H9 (cell line): Measurements from ENCODE around the gene ATP8A2. TPM values are rescaled to one million over a fixed set of nuclear protein-coding genes. Genes with fewer than 3 reads are reported as not detected.
"Not testable (repeated sequence)": the region's sequence is repeated elsewhere in the genome, so short reads cannot be mapped to it uniquely, and the experiment has no call there.

Source experiments
- DNase-seq: peaks from one replicate; pipeline ENCODE4 v3.0.0-alpha.2; 2017
- H2AFZ ChIP-seq: one replicate; pipeline ENCODE4 v1.6.1; 2013; ENCODE audit warnings: mild to moderate bottlenecking, low read length, control low read depth, moderate library complexity
- H2AK5ac ChIP-seq: 2 replicates; pipeline ENCODE4 v1.6.1; 2013; ENCODE audit warnings: low read length, control low read depth, mixed read lengths; ENCODE audit not compliant: insufficient read length
- H2BK120ac ChIP-seq: one replicate; pipeline ENCODE4 v1.6.1; 2013; ENCODE audit warnings: low read depth, mild to moderate bottlenecking, low read length, control low read depth, inconsistent platforms; ENCODE audit not compliant: poor library complexity, severe bottlenecking
- H2BK12ac ChIP-seq: 2 replicates; pipeline ENCODE4 v1.6.1; 2013; ENCODE audit warnings: low read length, control low read depth, mixed read lengths, low read depth; ENCODE audit not compliant: insufficient read length
- H2BK15ac ChIP-seq: 2 replicates; pipeline ENCODE4 v1.6.1; 2013; ENCODE audit warnings: low read depth, low read length, control low read depth
- H2BK20ac ChIP-seq: one replicate; pipeline ENCODE4 v1.6.1; 2013; ENCODE audit warnings: low read depth, mild to moderate bottlenecking, low read length, control low read depth, inconsistent platforms; ENCODE audit not compliant: poor library complexity, severe bottlenecking
- H2BK5ac ChIP-seq: 2 replicates; pipeline ENCODE4 v1.6.1; 2013; ENCODE audit warnings: low read length, control low read depth, mixed read lengths; ENCODE audit not compliant: insufficient read length
- H3K14ac ChIP-seq: 2 replicates; pipeline ENCODE4 v1.6.1; 2013; ENCODE audit warnings: low read length, control low read depth; ENCODE audit not compliant: insufficient read depth
- H3K18ac ChIP-seq: 2 replicates; pipeline ENCODE4 v1.6.1; 2013; ENCODE audit warnings: low read depth, mild to moderate bottlenecking, mixed read lengths, low read length, control low read depth; ENCODE audit not compliant: insufficient read length
- H3K23ac ChIP-seq: 2 replicates; pipeline ENCODE4 v1.6.1; 2013; ENCODE audit warnings: low read length, control low read depth, mixed read lengths, low read depth; ENCODE audit not compliant: insufficient read length
- H3K23me2 ChIP-seq: 2 replicates; pipeline ENCODE4 v1.6.1; 2013; ENCODE audit warnings: low read depth, mild to moderate bottlenecking, mixed read lengths, low read length, control low read depth; ENCODE audit not compliant: insufficient read length, poor library complexity, severe bottlenecking
- H3K27ac ChIP-seq: 2 replicates; pipeline ENCODE4 v1.5.1; 2013; ENCODE audit warnings: low read length, control low read depth, mixed read lengths, low read depth; ENCODE audit not compliant: insufficient read length
- H3K27me3 ChIP-seq: 2 replicates; pipeline ENCODE4 v1.6.1; 2013; ENCODE audit warnings: low read length, control low read depth, inconsistent platforms; ENCODE audit not compliant: insufficient read depth
- H3K4ac ChIP-seq: 2 replicates; pipeline ENCODE4 v1.6.1; 2013; ENCODE audit warnings: low read depth, mild to moderate bottlenecking, control low read depth, inconsistent platforms, low read length, moderate library complexity
- H3K4me1 ChIP-seq: 2 replicates; pipeline ENCODE4 v1.6.1; 2013; ENCODE audit warnings: low read length, control low read depth, inconsistent platforms; ENCODE audit not compliant: insufficient read depth
- H3K4me2 ChIP-seq: 2 replicates; pipeline ENCODE4 v1.6.1; 2013; ENCODE audit warnings: low read length, control low read depth, mixed read lengths; ENCODE audit not compliant: insufficient read length, insufficient read depth
- H3K56ac ChIP-seq: 2 replicates; pipeline ENCODE4 v1.6.1; 2013; ENCODE audit warnings: low read depth, mild to moderate bottlenecking, mixed read lengths, low read length, control low read depth; ENCODE audit not compliant: insufficient read length
- H3K79me1 ChIP-seq: 2 replicates; pipeline ENCODE4 v1.6.1; 2013; ENCODE audit warnings: low read depth, mild to moderate bottlenecking, moderate library complexity, low read length, control low read depth, inconsistent platforms; ENCODE audit not compliant: insufficient read depth, poor library complexity, severe bottlenecking
- H3K79me2 ChIP-seq: 2 replicates; pipeline ENCODE4 v1.6.1; 2013; ENCODE audit warnings: low read length, control low read depth, inconsistent platforms; ENCODE audit not compliant: insufficient read depth
- H3K9ac ChIP-seq: 2 replicates; pipeline ENCODE4 v1.6.1; 2013; ENCODE audit warnings: low read length, control low read depth, mixed read lengths; ENCODE audit not compliant: insufficient read length; ENCODE audit errors: extremely low read depth
- H3K9me3 ChIP-seq: one replicate; pipeline ENCODE4 v1.6.1; 2013; ENCODE audit warnings: low read depth, low read length, inconsistent platforms; ENCODE audit not compliant: control insufficient read depth
- H3T11ph ChIP-seq: one replicate; pipeline ENCODE4 v1.6.1; 2013; ENCODE audit warnings: mild to moderate bottlenecking, low read length, control low read depth, inconsistent platforms
- H4K20me1 ChIP-seq: one replicate; pipeline ENCODE4 v1.6.1; 2013; ENCODE audit not compliant: control insufficient read depth, insufficient read length, insufficient read depth
- H4K5ac ChIP-seq: 2 replicates; pipeline ENCODE4 v1.6.1; 2013; ENCODE audit warnings: low read depth, mild to moderate bottlenecking, mixed read lengths, low read length, control low read depth; ENCODE audit not compliant: insufficient read length
- H4K8ac ChIP-seq: replicated peaks from 2 replicates; pipeline ENCODE4 v1.6.1; 2013; ENCODE audit warnings: low read length, control low read depth, mixed read lengths, low read depth; ENCODE audit not compliant: insufficient read length
- H4K91ac ChIP-seq: 2 replicates; pipeline ENCODE4 v1.6.1; 2013; ENCODE audit warnings: low read depth, mild to moderate bottlenecking, moderate library complexity, mixed read lengths, low read length, control low read depth; ENCODE audit not compliant: insufficient read length
- H3K27ac Mint-ChIP-seq, 3 experiments: 2 replicates in 2 of 3; 3 replicates in 1 of 3; pipeline ENCODE4 v1.8.0; 2020 to 2021; ENCODE audit warnings: mixed read lengths in 3 of 3, mild to moderate bottlenecking in 1 of 3, moderate library complexity in 1 of 3
- H3K27me3 Mint-ChIP-seq: 2 replicates; pipeline ENCODE4 v1.8.0; 2021; ENCODE audit warnings: low read depth, mild to moderate bottlenecking, moderate library complexity, mixed read lengths
- H3K36me3 Mint-ChIP-seq, 3 experiments: 2 replicates in 2 of 3; 3 replicates in 1 of 3; pipeline ENCODE4 v1.8.0; 2020 to 2021; ENCODE audit warnings: low read depth in 3 of 3, mixed read lengths in 3 of 3; ENCODE audit not compliant: insufficient read depth in 1 of 3
- H3K4me1 Mint-ChIP-seq, 2 experiments: 2 replicates each; pipeline ENCODE4 v1.8.0; 2020; ENCODE audit warnings: mixed read lengths in 2 of 2
- H3K4me3 Mint-ChIP-seq, 2 experiments: 2 replicates in 1 of 2; 3 replicates in 1 of 2; pipeline ENCODE4 v1.8.0; 2020 to 2021; ENCODE audit warnings: mild to moderate bottlenecking in 2 of 2, mixed read lengths in 2 of 2, moderate library complexity in 1 of 2
- H3K9me3 Mint-ChIP-seq, 2 experiments: 2 replicates in 1 of 2; 3 replicates in 1 of 2; pipeline ENCODE4 v1.8.0; 2020; ENCODE audit warnings: mild to moderate bottlenecking in 2 of 2, mixed read lengths in 2 of 2, moderate library complexity in 1 of 2
- WGBS: extraction: QIAGEN DNeasy Blood & Tissue Kit; methylation state at CpG from one replicate; pipeline ENCODE4 v1.1.7; 2013; ENCODE audit warnings: missing lambda C conversion rate, low lambda C conversion rate, mixed read lengths; ENCODE audit not compliant: insufficient read length; ENCODE audit errors: extremely low coverage; 5-methylcytosine and 5-hydroxymethylcytosine counted together
- total RNA-seq: library from RNA; stranded (reverse); gene quantifications from 2 replicates; pipeline ENCODE4 v1.2.1, GENCODE V29; 2021
- TF ChIP-seq, protein P1 (sequence below): fragments of 200-600 bp; sonication (generic); conservative IDR thresholded peaks from 3 replicates; pipeline ENCODE4 v1.8.0; 2021; ENCODE audit warnings: antibody characterized with exemption, mild to moderate bottlenecking

Gene ATP8A2
- total RNA-seq, 1 experiment from 2014 or later: 18.2 TPM

DNA sequence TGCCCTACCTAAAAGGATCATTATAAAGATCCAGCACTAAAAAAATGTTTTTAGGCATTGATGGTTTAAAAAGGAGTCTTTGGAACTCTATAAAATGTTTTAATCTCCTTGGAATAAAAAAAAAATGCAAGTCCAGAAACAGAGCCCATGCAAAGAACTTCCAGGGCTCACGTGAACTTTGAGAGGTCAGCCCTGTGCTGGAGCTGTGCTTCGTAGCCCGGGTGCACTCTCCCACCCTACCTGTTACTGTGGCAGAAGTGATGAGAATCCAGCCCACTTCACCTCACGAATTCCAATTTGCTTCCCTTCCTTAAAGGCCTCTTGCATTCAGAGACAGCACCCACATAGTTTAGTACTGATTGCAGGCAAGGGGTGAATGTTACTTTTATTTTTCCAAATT lies 412.3 kb downstream of the ATP8A2 start:
- no peaks in the 10 kb centered on the region for H3K27me3 Mint-ChIP-seq
- WGBS: no CpG with 5 or more reads among the region's 4 CpGs
- H2BK5ac ChIP-seq: no peak overlapping the region
- H3K79me1 ChIP-seq: no peaks in the 10 kb centered on the region
- no peak overlapping the region for H2BK20ac ChIP-seq
- peaks cover 6 to 8% of the 10 kb centered on the region in 2 experiments for H3K4me1 Mint-ChIP-seq
- H3K27ac Mint-ChIP-seq: no peak overlapping the region
- no peaks in the 10 kb centered on the region for H3K27me3 ChIP-seq
- H3K27ac ChIP-seq: no peak overlapping the region
- H3K14ac ChIP-seq: no peak overlapping the region
- no peak overlapping the region for H3K4ac ChIP-seq
- H3K4me2 ChIP-seq: no peak overlapping the region
- H4K20me1 ChIP-seq: no peaks in the 10 kb centered on the region
- H2BK15ac ChIP-seq: no peak overlapping the region
- H3K23me2 ChIP-seq: no peaks in the 10 kb centered on the region
- no peak overlapping the region for H3K56ac ChIP-seq
- H2BK120ac ChIP-seq: no peak overlapping the region
- DNase-seq: no peak
- TF ChIP-seq, protein P1, sequence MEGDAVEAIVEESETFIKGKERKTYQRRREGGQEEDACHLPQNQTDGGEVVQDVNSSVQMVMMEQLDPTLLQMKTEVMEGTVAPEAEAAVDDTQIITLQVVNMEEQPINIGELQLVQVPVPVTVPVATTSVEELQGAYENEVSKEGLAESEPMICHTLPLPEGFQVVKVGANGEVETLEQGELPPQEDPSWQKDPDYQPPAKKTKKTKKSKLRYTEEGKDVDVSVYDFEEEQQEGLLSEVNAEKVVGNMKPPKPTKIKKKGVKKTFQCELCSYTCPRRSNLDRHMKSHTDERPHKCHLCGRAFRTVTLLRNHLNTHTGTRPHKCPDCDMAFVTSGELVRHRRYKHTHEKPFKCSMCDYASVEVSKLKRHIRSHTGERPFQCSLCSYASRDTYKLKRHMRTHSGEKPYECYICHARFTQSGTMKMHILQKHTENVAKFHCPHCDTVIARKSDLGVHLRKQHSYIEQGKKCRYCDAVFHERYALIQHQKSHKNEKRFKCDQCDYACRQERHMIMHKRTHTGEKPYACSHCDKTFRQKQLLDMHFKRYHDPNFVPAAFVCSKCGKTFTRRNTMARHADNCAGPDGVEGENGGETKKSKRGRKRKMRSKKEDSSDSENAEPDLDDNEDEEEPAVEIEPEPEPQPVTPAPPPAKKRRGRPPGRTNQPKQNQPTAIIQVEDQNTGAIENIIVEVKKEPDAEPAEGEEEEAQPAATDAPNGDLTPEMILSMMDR: no peak
- no peak overlapping the region for H4K8ac ChIP-seq
- H3K23ac ChIP-seq: no peak overlapping the region
- H2BK12ac ChIP-seq: no peak overlapping the region
- H2AFZ ChIP-seq: no peak overlapping the region
- no peak overlapping the region for H2AK5ac ChIP-seq
- no peak overlapping the region for H4K5ac ChIP-seq
- H3K18ac ChIP-seq: no peak overlapping the region
- no peaks in the 10 kb centered on the region for H3K36me3 Mint-ChIP-seq
- no peak overlapping the region for H3T11ph ChIP-seq
- H3K9ac ChIP-seq: no peak overlapping the region
- H4K91ac ChIP-seq: no peak overlapping the region
- no peaks in the 10 kb centered on the region for H3K9me3 Mint-ChIP-seq
- H3K4me1 ChIP-seq: no peaks in the 10 kb centered on the region
- H3K4me3 Mint-ChIP-seq: no peak overlapping the region
- H3K9me3 ChIP-seq: no peaks in the 10 kb centered on the region
- no peaks in the 10 kb centered on the region for H3K79me2 ChIP-seq

GRCh38 chr13:25790137-25790536 lies 418.4 kb downstream of the ATP8A2 start:
- not testable (repeated sequence) for H2AK5ac ChIP-seq, H2BK20ac ChIP-seq, H3K9me3 ChIP-seq, H3K9me3 Mint-ChIP-seq, H3K36me3 Mint-ChIP-seq, H4K5ac ChIP-seq, H2AFZ ChIP-seq, H2BK120ac ChIP-seq, H3K4me1 ChIP-seq, H3K23me2 ChIP-seq, DNase-seq, H3K27me3 Mint-ChIP-seq, H3K79me2 ChIP-seq, H2BK12ac ChIP-seq, H3K4me3 Mint-ChIP-seq, H3K27me3 ChIP-seq, H3K4ac ChIP-seq, H3K27ac ChIP-seq, H2BK5ac ChIP-seq, H4K91ac ChIP-seq, H4K8ac ChIP-seq, H3K4me2 ChIP-seq, H3K56ac ChIP-seq, H2BK15ac ChIP-seq, H3K18ac ChIP-seq, H3K23ac ChIP-seq, H3K79me1 ChIP-seq, H3K27ac Mint-ChIP-seq, H3K14ac ChIP-seq, H4K20me1 ChIP-seq, H3K9ac ChIP-seq, H3K4me1 Mint-ChIP-seq, H3T11ph ChIP-seq
- WGBS: no CpG with 5 or more reads among the region's 1 CpG
